ENCODE data around the gene GLB1L3.
"Not testable (repeated sequence)": the region's sequence is repeated elsewhere in the genome, so short reads cannot be mapped to it uniquely, and the experiment has no call there.

Gene GLB1L3

DNA sequence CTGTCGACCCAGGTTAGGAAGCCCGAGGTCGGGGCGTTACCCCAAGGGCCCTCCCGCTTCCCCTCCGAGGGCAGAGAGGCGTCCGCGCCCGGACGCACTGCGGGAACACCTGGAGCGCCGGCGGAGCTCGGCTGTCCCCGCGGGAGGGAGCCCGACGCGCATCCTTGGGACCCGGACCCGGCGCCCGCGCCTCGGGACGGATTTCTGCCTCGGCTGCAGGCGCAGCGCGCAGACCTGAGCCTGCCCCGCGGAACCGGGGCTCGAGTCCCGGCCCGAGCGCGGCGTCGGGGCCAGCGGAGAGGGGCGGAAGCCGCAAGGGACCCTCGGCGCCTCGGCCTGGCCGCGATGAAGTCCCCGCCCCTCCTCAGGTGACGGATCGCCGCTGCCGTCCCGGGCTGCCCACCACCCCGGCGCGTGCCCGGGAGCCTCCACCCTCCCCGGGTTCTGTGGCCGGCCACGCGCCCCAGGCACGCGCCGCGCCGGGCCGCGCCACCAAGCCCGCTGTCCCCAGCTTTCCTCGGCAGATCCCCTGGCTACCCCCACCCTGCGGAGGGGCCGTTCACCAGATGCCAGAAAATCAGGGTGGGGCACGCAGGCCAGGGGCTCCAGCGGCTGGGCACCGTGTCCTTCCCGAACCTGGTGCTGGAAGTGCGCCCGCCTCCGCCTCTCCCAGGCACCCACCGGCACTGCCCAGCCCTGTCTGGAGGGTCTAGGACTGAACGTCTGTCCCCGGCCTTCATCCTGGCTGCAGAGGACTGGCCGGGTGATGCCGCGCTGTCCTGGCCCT, 410 bp downstream of the GLB1L3 start:
- Histone ChIP-seq H3K4me3 (replicated peaks; ENCODE audit: insufficient read depth, low read length) (peak overlapping the region; percentile 8), H3K27ac (replicated peaks) (no peak overlapping the region), H3K27me3 (ENCODE audit: insufficient read depth, poor library complexity, severe bottlenecking) (peaks cover 70% of the 10 kb centered on the region)
- TF ChIP-seq SPI1 (IDR thresholded peaks at IDR 0.05; ENCODE audit: borderline replicate concordance, low read depth) (no peak), GABPA (IDR thresholded peaks at IDR 0.05; ENCODE audit: low read depth) (no peak), POLR2AphosphoS5 (IDR thresholded peaks at IDR 0.05; ENCODE audit: low read depth) (no peak)
- TF ChIP-seq, protein P1, sequence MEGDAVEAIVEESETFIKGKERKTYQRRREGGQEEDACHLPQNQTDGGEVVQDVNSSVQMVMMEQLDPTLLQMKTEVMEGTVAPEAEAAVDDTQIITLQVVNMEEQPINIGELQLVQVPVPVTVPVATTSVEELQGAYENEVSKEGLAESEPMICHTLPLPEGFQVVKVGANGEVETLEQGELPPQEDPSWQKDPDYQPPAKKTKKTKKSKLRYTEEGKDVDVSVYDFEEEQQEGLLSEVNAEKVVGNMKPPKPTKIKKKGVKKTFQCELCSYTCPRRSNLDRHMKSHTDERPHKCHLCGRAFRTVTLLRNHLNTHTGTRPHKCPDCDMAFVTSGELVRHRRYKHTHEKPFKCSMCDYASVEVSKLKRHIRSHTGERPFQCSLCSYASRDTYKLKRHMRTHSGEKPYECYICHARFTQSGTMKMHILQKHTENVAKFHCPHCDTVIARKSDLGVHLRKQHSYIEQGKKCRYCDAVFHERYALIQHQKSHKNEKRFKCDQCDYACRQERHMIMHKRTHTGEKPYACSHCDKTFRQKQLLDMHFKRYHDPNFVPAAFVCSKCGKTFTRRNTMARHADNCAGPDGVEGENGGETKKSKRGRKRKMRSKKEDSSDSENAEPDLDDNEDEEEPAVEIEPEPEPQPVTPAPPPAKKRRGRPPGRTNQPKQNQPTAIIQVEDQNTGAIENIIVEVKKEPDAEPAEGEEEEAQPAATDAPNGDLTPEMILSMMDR (IDR thresholded peaks at IDR 0.05; ENCODE audit: insufficient read depth, low read length): no peak
- TF ChIP-seq, protein P2, sequence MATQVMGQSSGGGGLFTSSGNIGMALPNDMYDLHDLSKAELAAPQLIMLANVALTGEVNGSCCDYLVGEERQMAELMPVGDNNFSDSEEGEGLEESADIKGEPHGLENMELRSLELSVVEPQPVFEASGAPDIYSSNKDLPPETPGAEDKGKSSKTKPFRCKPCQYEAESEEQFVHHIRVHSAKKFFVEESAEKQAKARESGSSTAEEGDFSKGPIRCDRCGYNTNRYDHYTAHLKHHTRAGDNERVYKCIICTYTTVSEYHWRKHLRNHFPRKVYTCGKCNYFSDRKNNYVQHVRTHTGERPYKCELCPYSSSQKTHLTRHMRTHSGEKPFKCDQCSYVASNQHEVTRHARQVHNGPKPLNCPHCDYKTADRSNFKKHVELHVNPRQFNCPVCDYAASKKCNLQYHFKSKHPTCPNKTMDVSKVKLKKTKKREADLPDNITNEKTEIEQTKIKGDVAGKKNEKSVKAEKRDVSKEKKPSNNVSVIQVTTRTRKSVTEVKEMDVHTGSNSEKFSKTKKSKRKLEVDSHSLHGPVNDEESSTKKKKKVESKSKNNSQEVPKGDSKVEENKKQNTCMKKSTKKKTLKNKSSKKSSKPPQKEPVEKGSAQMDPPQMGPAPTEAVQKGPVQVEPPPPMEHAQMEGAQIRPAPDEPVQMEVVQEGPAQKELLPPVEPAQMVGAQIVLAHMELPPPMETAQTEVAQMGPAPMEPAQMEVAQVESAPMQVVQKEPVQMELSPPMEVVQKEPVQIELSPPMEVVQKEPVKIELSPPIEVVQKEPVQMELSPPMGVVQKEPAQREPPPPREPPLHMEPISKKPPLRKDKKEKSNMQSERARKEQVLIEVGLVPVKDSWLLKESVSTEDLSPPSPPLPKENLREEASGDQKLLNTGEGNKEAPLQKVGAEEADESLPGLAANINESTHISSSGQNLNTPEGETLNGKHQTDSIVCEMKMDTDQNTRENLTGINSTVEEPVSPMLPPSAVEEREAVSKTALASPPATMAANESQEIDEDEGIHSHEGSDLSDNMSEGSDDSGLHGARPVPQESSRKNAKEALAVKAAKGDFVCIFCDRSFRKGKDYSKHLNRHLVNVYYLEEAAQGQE (IDR thresholded peaks at IDR 0.05; ENCODE audit: insufficient replicate concordance, low read depth): no peak
- no peak for DNase-seq (ENCODE audit: low read depth in 1 of 2, low spot score in 1 of 2)

DNA sequence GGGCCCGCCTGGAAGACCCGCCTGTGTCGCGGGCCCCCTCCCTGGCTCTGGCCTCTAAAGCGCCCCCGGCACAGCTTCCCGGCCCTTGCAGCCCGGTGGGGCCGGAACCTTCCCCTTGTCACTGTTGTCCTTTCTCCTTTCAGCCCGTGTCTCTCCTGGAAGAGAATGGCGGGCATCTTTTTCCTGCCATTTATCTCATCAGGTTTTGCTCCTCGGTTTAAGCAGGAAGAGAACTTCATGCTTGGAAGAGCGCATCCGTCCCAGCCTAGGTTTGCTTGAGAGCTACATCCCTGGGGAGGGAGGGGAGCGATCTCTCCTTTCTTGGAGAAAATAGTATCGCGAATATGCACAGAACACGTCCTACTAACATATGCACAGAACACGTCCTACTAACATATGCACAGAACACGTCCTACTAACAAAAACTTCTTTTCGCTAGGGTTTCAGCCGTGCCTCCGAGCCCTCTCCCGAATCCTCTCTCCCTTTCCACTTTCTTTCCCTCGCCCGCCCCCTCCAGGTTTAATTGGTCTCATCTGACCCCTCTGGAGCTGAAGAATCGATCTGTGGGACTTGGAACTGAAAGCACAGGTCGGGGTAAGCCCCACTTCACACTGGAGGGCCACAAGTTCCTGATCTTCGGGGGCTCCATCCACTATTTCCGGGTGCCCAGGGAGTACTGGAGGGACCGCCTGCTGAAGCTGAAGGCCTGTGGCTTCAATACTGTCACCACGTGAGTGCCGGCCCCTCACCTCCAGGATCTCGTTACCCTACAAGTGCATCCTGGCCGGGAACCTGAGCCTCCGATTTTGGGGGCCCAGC, 1.2 kb downstream of the GLB1L3 start:
- TF ChIP-seq, protein P2 (IDR thresholded peaks at IDR 0.05; ENCODE audit: insufficient replicate concordance, low read depth): no peak
- TF ChIP-seq POLR2AphosphoS5 (IDR thresholded peaks at IDR 0.05; ENCODE audit: low read depth) (no peak), GABPA (IDR thresholded peaks at IDR 0.05; ENCODE audit: low read depth) (no peak), SPI1 (IDR thresholded peaks at IDR 0.05; ENCODE audit: borderline replicate concordance, low read depth) (no peak)
- TF ChIP-seq, protein P1 (IDR thresholded peaks at IDR 0.05; ENCODE audit: insufficient read depth, low read length): no peak

DNA sequence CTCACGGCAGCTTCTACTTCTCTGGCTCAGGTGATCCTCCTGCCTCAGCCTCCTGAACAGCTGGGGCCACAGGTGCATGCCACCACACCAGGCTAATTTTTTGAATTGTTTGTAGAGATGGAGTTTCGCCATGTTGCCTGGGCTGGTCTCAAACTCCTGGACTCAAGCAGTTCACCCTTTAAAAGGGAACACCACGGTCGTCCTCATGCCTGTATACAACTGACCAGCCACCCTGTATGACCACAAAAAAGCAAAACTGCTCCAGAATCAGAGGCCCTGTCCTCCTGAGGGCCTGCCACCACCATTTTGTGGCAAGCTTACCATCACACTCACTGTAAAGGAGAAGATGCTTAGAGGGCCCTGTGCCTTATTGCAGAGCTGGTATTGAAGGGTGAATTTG, 2.2 kb downstream of the GLB1L3 start:
- Histone ChIP-seq H3K4me3 (replicated peaks; ENCODE audit: insufficient read depth, low read length) (no peak overlapping the region), H3K27me3 (ENCODE audit: insufficient read depth, poor library complexity, severe bottlenecking) (peaks cover 61% of the 10 kb centered on the region), H3K27ac (replicated peaks) (no peak overlapping the region)
- no peak for DNase-seq (ENCODE audit: low read depth in 1 of 2, low spot score in 1 of 2)
- TF ChIP-seq SPI1 (IDR thresholded peaks at IDR 0.05; ENCODE audit: borderline replicate concordance, low read depth) (no peak), GABPA (IDR thresholded peaks at IDR 0.05; ENCODE audit: low read depth) (no peak), POLR2AphosphoS5 (IDR thresholded peaks at IDR 0.05; ENCODE audit: low read depth) (no peak)
- TF ChIP-seq, protein P2 (IDR thresholded peaks at IDR 0.05; ENCODE audit: insufficient replicate concordance, low read depth): no peak
- TF ChIP-seq, protein P1 (IDR thresholded peaks at IDR 0.05; ENCODE audit: insufficient read depth, low read length): no peak

More for the DNA sequence above, 1.2 kb downstream of the GLB1L3 start:
- no peak overlapping the region for H3K27ac ChIP-seq (replicated peaks)
- DNase-seq (ENCODE audit: low read depth in 1 of 2, low spot score in 1 of 2): no peak
- no peak overlapping the region for H3K4me3 ChIP-seq (replicated peaks; ENCODE audit: insufficient read depth, low read length)
- H3K27me3 ChIP-seq (ENCODE audit: insufficient read depth, poor library complexity, severe bottlenecking): peaks cover 70% of the 10 kb centered on the region

DNA sequence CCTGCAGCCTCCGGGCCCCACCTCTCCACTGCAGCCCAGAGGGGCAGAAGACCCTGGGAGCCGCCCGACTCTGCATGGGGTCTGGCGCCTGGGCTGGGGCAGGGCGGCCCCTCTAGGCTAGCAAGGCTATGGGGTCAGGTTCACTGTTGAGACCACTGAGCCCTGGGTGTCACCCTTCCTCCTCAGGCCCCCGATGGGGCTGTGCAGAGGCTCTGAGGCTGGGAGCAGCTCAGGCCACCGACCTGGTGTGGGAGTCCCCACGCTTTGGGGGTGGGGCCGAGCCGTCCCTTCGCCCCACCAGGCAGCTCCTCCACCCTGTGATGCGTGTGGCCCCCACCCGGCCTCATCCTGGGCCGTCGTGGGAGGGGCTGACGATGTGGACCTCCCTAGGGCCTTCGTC, 5.5 kb downstream of the GLB1L3 start:
- H3K27me3 ChIP-seq (ENCODE audit: insufficient read depth, poor library complexity, severe bottlenecking): peaks cover 31% of the 10 kb centered on the region

More for the DNA sequence above, 5.5 kb downstream of the GLB1L3 start:
- not testable (repeated sequence) for DNase-seq (ENCODE audit: low read depth in 1 of 2, low spot score in 1 of 2); H3K27ac ChIP-seq (replicated peaks); H3K4me3 ChIP-seq (replicated peaks; ENCODE audit: insufficient read depth, low read length)

Data from HL-60 (cell line).